ENCODE results near the gene TM7SF2. TPM values are rescaled to one million over a fixed set of nuclear protein-coding genes. Genes with fewer than 3 reads are reported as not detected.

The TM7SF2 gene
- total and polyA plus RNA-seq, 2 of the 13 experiments (the other 11 are each of a cell fraction or from before 2014, with no cell fraction given), result 56.0 to 66.9 TPM

DNA sequence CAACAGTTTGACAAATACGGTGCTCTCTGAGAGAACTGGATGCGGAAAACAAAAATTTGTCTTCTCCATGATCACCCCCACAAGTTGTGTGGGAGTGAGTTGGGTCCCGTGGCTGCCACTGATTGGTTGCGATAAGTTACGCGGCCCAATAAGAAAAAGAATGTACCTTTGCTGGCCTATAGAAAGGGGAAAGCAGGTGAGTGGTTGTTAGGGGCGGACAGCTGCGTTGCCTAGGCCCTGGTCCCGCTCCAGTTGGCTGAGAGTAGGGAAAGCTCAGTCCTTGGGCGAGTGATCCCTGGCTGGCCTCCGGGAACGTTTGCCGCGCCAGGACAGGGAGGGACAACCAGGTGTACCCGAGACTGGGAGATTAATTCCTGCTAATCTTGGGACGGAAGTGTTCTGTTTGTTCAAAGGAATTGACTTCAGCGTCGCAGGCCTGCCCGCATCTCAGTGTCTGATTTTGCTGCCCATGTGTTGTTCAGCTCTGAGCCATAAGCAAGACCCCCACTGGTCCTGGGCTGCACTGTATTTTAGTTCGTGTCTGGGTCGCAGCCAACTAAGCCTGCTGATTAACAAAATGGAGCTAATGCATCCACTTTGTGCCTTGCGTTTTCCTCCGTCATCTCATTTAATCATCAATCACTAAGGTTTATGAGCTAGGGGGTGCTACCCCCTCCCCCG lies 23.4 kb downstream of the TM7SF2 start (continued):
- TF ChIP-seq MED8 (CRISPR knock-in tag; IDR thresholded peaks at IDR 0.05; ENCODE audit: insufficient replicate concordance) (no peak), ZNF766 (CRISPR knock-in tag; IDR thresholded peaks at IDR 0.05; ENCODE audit: borderline replicate concordance) (0 out of 2 replicates have a peak, but pooled peaks have one; percentile 5), HNF4A (CRISPR knock-in tag; IDR thresholded peaks at IDR 0.05) (0 out of 2 replicates have a peak, but pooled peaks have one; percentile 6), ZNF329 (CRISPR knock-in tag; IDR thresholded peaks at IDR 0.05; ENCODE audit: low read depth) (no peak), CCDC6 (CRISPR knock-in tag; IDR thresholded peaks at IDR 0.05) (peak; percentile 30; the same call in 1 of the 2 replicates), ZNF441 (CRISPR knock-in tag; IDR thresholded peaks at IDR 0.05; ENCODE audit: borderline replicate concordance) (peak; percentile 26; the same call in 1 of the 2 replicates), FOXA3 (CRISPR knock-in tag; IDR thresholded peaks at IDR 0.05) (no peak), BRCA1 (CRISPR knock-in tag; IDR thresholded peaks at IDR 0.05) (no peak; the same call in 1 of the 2 replicates), ZKSCAN1 (IDR thresholded peaks at IDR 0.05; ENCODE audit: low read length) (no peak), ZNF589 (CRISPR knock-in tag; conservative IDR thresholded peaks at IDR 0.05) (no peak), ZNF678 (CRISPR knock-in tag; IDR thresholded peaks at IDR 0.05) (no peak), CC2D1A (CRISPR knock-in tag; IDR thresholded peaks at IDR 0.05) (no peak), RORA (CRISPR knock-in tag; IDR thresholded peaks at IDR 0.05) (no peak)
- TF ChIP-seq, protein P1, sequence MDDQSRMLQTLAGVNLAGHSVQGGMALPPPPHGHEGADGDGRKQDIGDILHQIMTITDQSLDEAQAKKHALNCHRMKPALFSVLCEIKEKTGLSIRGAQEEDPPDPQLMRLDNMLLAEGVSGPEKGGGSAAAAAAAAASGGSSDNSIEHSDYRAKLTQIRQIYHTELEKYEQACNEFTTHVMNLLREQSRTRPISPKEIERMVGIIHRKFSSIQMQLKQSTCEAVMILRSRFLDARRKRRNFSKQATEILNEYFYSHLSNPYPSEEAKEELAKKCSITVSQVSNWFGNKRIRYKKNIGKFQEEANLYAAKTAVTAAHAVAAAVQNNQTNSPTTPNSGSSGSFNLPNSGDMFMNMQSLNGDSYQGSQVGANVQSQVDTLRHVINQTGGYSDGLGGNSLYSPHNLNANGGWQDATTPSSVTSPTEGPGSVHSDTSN (CRISPR knock-in tag; IDR thresholded peaks at IDR 0.05; ENCODE audit: borderline replicate concordance), result no peak
- TF ChIP-seq, protein P2, sequence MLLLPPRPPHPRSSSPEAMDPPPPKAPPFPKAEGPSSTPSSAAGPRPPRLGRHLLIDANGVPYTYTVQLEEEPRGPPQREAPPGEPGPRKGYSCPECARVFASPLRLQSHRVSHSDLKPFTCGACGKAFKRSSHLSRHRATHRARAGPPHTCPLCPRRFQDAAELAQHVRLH (CRISPR knock-in tag; IDR thresholded peaks at IDR 0.05; ENCODE audit: borderline replicate concordance, low read depth), result no peak
- TF ChIP-seq, protein P3, sequence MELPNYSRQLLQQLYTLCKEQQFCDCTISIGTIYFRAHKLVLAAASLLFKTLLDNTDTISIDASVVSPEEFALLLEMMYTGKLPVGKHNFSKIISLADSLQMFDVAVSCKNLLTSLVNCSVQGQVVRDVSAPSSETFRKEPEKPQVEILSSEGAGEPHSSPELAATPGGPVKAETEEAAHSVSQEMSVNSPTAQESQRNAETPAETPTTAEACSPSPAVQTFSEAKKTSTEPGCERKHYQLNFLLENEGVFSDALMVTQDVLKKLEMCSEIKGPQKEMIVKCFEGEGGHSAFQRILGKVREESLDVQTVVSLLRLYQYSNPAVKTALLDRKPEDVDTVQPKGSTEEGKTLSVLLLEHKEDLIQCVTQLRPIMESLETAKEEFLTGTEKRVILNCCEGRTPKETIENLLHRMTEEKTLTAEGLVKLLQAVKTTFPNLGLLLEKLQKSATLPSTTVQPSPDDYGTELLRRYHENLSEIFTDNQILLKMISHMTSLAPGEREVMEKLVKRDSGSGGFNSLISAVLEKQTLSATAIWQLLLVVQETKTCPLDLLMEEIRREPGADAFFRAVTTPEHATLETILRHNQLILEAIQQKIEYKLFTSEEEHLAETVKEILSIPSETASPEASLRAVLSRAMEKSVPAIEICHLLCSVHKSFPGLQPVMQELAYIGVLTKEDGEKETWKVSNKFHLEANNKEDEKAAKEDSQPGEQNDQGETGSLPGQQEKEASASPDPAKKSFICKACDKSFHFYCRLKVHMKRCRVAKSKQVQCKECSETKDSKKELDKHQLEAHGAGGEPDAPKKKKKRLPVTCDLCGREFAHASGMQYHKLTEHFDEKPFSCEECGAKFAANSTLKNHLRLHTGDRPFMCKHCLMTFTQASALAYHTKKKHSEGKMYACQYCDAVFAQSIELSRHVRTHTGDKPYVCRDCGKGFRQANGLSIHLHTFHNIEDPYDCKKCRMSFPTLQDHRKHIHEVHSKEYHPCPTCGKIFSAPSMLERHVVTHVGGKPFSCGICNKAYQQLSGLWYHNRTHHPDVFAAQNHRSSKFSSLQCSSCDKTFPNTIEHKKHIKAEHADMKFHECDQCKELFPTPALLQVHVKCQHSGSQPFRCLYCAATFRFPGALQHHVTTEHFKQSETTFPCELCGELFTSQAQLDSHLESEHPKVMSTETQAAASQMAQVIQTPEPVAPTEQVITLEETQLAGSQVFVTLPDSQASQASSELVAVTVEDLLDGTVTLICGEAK (IDR thresholded peaks at IDR 0.05), result no peak
- TF ChIP-seq, protein P3 (CRISPR knock-in tag; IDR thresholded peaks at IDR 0.05), result peak; percentile 38; the same call in 1 of the 2 replicates
- TF ChIP-seq, protein P4, sequence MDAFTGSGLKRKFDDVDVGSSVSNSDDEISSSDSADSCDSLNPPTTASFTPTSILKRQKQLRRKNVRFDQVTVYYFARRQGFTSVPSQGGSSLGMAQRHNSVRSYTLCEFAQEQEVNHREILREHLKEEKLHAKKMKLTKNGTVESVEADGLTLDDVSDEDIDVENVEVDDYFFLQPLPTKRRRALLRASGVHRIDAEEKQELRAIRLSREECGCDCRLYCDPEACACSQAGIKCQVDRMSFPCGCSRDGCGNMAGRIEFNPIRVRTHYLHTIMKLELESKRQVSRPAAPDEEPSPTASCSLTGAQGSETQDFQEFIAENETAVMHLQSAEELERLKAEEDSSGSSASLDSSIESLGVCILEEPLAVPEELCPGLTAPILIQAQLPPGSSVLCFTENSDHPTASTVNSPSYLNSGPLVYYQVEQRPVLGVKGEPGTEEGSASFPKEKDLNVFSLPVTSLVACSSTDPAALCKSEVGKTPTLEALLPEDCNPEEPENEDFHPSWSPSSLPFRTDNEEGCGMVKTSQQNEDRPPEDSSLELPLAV (CRISPR knock-in tag; conservative IDR thresholded peaks at IDR 0.05; ENCODE audit: low read depth), result no peak

Measured in HepG2 (cell line).